HEK293 (cell line): ENCODE results near the gene ALPG.

Source experiments
- KLF9 ChIP-seq: fragments of 450-650 bp; formaldehyde crosslinking; IDR thresholded peaks from 2 replicates; pipeline ENCODE4 v1.5.1; 2016; ENCODE audit warnings: missing biosample characterization, missing genetic modification characterization, low read depth
- SALL2 ChIP-seq: fragments of 450-650 bp; formaldehyde crosslinking; IDR thresholded peaks from 2 replicates; pipeline ENCODE4 v1.5.0; 2017; ENCODE audit warnings: missing biosample characterization, mild to moderate bottlenecking, missing genetic modification characterization, borderline replicate concordance
- ZIC2 ChIP-seq: fragments of 450-650 bp; formaldehyde crosslinking; IDR thresholded peaks from 2 replicates; pipeline ENCODE4 v1.5.1; 2016; ENCODE audit warnings: missing biosample characterization, missing genetic modification characterization
- ZNF274 ChIP-seq, 2 experiments: fragments of 200-500 bp in 1 of 2; fragments of 450-650 bp in 1 of 2; sonication (Bioruptor generic) in 1 of 2; formaldehyde crosslinking in 1 of 2; IDR thresholded peaks; 2 replicates each; pipeline versions ENCODE4 v1.5.1 to v1.6.1; 2014 to 2016; ENCODE audit warnings: borderline replicate concordance in 1 of 2, inconsistent platforms in 1 of 2, low read length in 1 of 2, missing biosample characterization in 1 of 2, missing genetic modification characterization in 1 of 2

GRCh38 chr2:232411901-232412629, 5.4 kb downstream of the ALPG start:
- no peak for TF ChIP-seq KLF9
- TF ChIP-seq ZNF274 (IDR thresholded peaks at IDR 0.05; ENCODE audit: low read length), result no peak
- TF ChIP-seq ZNF274 (tag by site-specific recombination; IDR thresholded peaks at IDR 0.05; ENCODE audit: borderline replicate concordance), result no peak
- no peak for TF ChIP-seq ZIC2 (tag by site-specific recombination)
- TF ChIP-seq SALL2 (tag by site-specific recombination), result no peak
